Measurements from ENCODE around the gene CTU1. TPM values are rescaled to one million over a fixed set of nuclear protein-coding genes. Genes with fewer than 3 reads are reported as not detected.

Gene CTU1
- total RNA-seq, 1 experiment from 2014 or later, result 8.6 TPM

- TF ChIP-seq, protein P1, sequence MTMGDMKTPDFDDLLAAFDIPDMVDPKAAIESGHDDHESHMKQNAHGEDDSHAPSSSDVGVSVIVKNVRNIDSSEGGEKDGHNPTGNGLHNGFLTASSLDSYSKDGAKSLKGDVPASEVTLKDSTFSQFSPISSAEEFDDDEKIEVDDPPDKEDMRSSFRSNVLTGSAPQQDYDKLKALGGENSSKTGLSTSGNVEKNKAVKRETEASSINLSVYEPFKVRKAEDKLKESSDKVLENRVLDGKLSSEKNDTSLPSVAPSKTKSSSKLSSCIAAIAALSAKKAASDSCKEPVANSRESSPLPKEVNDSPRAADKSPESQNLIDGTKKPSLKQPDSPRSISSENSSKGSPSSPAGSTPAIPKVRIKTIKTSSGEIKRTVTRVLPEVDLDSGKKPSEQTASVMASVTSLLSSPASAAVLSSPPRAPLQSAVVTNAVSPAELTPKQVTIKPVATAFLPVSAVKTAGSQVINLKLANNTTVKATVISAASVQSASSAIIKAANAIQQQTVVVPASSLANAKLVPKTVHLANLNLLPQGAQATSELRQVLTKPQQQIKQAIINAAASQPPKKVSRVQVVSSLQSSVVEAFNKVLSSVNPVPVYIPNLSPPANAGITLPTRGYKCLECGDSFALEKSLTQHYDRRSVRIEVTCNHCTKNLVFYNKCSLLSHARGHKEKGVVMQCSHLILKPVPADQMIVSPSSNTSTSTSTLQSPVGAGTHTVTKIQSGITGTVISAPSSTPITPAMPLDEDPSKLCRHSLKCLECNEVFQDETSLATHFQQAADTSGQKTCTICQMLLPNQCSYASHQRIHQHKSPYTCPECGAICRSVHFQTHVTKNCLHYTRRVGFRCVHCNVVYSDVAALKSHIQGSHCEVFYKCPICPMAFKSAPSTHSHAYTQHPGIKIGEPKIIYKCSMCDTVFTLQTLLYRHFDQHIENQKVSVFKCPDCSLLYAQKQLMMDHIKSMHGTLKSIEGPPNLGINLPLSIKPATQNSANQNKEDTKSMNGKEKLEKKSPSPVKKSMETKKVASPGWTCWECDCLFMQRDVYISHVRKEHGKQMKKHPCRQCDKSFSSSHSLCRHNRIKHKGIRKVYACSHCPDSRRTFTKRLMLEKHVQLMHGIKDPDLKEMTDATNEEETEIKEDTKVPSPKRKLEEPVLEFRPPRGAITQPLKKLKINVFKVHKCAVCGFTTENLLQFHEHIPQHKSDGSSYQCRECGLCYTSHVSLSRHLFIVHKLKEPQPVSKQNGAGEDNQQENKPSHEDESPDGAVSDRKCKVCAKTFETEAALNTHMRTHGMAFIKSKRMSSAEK (CRISPR knock-in tag; IDR thresholded peaks at IDR 0.05; ENCODE audit: borderline replicate concordance), result no peak
- TF ChIP-seq EMX1 (CRISPR knock-in tag; IDR thresholded peaks at IDR 0.05), result no peak
- TF ChIP-seq, protein P2, sequence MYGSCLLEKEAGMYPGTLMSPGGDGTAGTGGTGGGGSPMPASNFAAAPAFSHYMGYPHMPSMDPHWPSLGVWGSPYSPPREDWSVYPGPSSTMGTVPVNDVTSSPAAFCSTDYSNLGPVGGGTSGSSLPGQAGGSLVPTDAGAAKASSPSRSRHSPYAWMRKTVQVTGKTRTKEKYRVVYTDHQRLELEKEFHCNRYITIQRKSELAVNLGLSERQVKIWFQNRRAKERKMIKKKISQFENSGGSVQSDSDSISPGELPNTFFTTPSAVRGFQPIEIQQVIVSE (CRISPR knock-in tag; IDR thresholded peaks at IDR 0.05; ENCODE audit: borderline replicate concordance), result no peak
These were observed 41.6 kb downstream of the CTU1 start (continued) for GRCh38 chr19:51066393-51067186.

- TF ChIP-seq MAX (CRISPR knock-in tag; IDR thresholded peaks at IDR 0.05) (0 out of 2 replicates have a peak, but pooled peaks have one; percentile 14), AFF4 (CRISPR knock-in tag; IDR thresholded peaks at IDR 0.05; ENCODE audit: borderline replicate concordance) (no peak)
- Mint-ChIP-seq H3K27ac (no peak overlapping the region), H3K4me3 (peak overlapping the region; percentile 76)
These were observed 42.8 kb downstream of the CTU1 start for GRCh38 chr19:51065221-51065960.

DNA sequence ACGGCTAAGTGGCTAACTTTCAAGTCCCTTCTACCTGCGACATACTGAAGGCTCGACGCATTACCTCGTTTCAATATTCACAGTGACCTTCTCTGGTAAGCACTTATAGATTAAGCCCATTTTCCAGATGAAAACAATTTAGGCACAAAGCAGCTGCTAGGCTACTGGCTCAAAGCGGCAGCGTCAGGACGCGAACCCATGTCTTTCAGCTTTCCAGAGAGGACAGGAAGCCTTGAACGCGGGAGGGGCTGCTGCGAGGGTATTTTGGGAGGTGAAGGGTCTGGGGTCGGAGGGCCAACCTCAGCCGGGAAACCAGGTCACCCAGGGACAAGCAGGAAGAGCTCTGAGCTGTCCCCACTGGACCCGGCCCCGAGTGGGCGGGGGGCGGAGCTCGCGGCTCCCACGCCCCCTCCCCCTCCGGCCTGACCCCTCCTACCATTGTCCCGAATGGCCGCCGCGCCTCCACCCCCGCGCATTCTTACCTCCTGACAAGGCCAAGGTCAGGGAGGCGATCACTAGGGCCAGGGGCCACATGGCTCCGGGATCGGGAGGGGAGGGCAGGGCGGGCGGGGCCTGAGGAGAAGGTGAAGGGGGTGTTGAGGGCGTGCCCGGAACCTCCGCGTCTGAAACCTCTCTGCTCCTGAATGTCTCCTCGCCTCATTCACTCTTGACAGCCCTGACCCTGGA is 43.5 kb downstream of the CTU1 start, which contains the start of gene KLK13:
KLK13 (minus strand) TSS at position 559 of the 687 bp plus-strand sequence; CDS start at position 534, 25 bp downstream.
- ATAC-seq (peak; percentile 81), DNase-seq (ENCODE audit: low spot score) (peak; percentile 69)
- CTCF ChIA-PET, result interaction anchor here (0.8 to 3.0 kb wide), 10 partner anchors 12 to 268 kb away, joined by 3 to 19 read pairs (median 5); partner anchors contain the start of genes KLK10 and KLK11
- TF ChIP-seq, protein P3, sequence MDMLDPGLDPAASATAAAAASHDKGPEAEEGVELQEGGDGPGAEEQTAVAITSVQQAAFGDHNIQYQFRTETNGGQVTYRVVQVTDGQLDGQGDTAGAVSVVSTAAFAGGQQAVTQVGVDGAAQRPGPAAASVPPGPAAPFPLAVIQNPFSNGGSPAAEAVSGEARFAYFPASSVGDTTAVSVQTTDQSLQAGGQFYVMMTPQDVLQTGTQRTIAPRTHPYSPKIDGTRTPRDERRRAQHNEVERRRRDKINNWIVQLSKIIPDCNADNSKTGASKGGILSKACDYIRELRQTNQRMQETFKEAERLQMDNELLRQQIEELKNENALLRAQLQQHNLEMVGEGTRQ (CRISPR knock-in tag; IDR thresholded peaks at IDR 0.05), result no peak
- TF ChIP-seq NFYB (CRISPR knock-in tag; conservative IDR thresholded peaks at IDR 0.05; ENCODE audit: low read depth), result no peak
- TF ChIP-seq FOXP4 (CRISPR knock-in tag; IDR thresholded peaks at IDR 0.05), result no peak
- TF ChIP-seq KAT7 (CRISPR knock-in tag; IDR thresholded peaks at IDR 0.05; ENCODE audit: borderline replicate concordance), result no peak
- TF ChIP-seq, protein P4, sequence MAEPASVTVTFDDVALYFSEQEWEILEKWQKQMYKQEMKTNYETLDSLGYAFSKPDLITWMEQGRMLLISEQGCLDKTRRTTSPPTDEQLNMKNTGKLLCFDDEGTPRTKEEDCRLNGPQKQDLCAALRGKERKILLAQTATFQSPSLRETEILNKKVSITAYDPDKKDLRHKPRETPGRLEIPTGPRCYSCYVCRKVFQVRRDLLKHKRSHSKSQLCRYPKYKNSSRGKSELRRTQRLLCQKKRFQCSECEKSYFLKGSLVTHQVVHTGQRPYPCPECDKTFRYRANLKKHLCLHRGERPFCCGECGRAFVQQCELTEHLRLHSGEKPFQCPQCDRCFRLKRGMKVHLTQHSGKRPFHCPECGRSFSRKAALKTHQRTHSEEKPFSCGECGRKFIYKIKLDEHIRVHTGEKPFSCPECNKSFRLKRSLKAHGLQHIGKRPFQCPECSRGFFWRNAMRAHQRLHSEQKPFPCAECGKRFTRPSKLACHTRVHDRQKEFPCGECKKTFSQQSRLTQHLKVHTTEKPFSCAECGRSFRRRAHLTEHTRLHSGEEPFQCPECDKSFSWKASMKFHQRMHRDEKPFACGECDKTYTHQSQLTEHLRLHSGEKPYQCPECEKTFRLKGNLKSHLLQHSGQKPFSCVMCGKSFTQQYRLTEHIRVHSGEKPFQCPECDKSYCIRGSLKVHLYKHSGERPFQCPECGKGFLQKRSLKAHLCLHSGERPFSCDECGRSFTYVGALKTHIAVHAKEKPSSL (CRISPR knock-in tag; conservative IDR thresholded peaks at IDR 0.05), result no peak

More at GRCh38 chr19:51065221-51065960, 42.8 kb downstream of the CTU1 start:
- H3K36me3 Mint-ChIP-seq, result no peaks in the 10 kb centered on the region
- DNase-seq (ENCODE audit: low spot score) (no peak), ATAC-seq (peak; percentile 80)
- CTCF ChIA-PET, result interaction anchor here (0.8 to 3.0 kb wide), 11 partner anchors 13 to 269 kb away, joined by 3 to 19 read pairs (median 5); partner anchors contain the start of genes KLK10 and KLK11
- peaks cover 17% of the 10 kb centered on the region for H3K9me3 Mint-ChIP-seq
- peaks cover 10% of the 10 kb centered on the region for H3K27me3 Mint-ChIP-seq (ENCODE audit: low read depth)
- H3K4me1 Mint-ChIP-seq, result peaks cover 8% of the 10 kb centered on the region
- POLR2A ChIA-PET, result interaction anchor here (1.5 to 1.7 kb wide), 2 partner anchors 47 to 48 kb away, joined by 3 to 5 read pairs; no protein-coding TSS in a partner anchor

More for the DNA sequence above, 43.5 kb downstream of the CTU1 start, which contains the start of gene KLK13:
- POLR2A ChIA-PET, result interaction anchor here (1.5 to 1.7 kb wide), 2 partner anchors 46 to 48 kb away, joined by 3 to 5 read pairs; no protein-coding TSS in a partner anchor
- Mint-ChIP-seq H3K4me3 (peak within 1 kb of the TSS; percentile 76), H3K36me3 (no peaks in the 10 kb centered on the region), H3K27ac (no peak within 1 kb of the TSS), H3K27me3 (ENCODE audit: low read depth) (peaks cover 10% of the 10 kb centered on the region), H3K4me1 (peaks cover 8% of the 10 kb centered on the region), H3K9me3 (peaks cover 17% of the 10 kb centered on the region)

All from WTC11 (cell line).